HEK293 (cell line): ENCODE measurements around the gene RHBDL3.

Experiments used
- HOXC10 ChIP-seq: sonication (generic); formaldehyde crosslinking; IDR thresholded peaks from 2 replicates; pipeline ENCODE4 v1.8.1; 2023; ENCODE audit warnings: mild to moderate bottlenecking, missing genetic modification reagents
- ZNF10 ChIP-seq: fragments of 450-650 bp; formaldehyde crosslinking; IDR thresholded peaks from 2 replicates; pipeline ENCODE4 v1.5.1; 2017; ENCODE audit warnings: missing biosample characterization, missing genetic modification characterization
- ZNF175 ChIP-seq: fragments of 450-650 bp; formaldehyde crosslinking; IDR thresholded peaks from 2 replicates; pipeline ENCODE4 v1.5.1; 2016; ENCODE audit warnings: missing biosample characterization, missing genetic modification characterization
- ZNF394 ChIP-seq: fragments of 450-650 bp; formaldehyde crosslinking; IDR thresholded peaks from 2 replicates; pipeline ENCODE4 v1.5.1; 2016; ENCODE audit warnings: missing biosample characterization, missing genetic modification characterization, mild to moderate bottlenecking, moderate library complexity, borderline replicate concordance
- ZNF585B ChIP-seq: fragments of 450-650 bp; formaldehyde crosslinking; IDR thresholded peaks from 2 replicates; pipeline ENCODE4 v1.5.1; 2016; ENCODE audit warnings: missing biosample characterization, missing genetic modification characterization
- ZNF660 ChIP-seq: fragments of 450-650 bp; IDR thresholded peaks from 2 replicates; pipeline ENCODE4 v1.5.1; 2018; ENCODE audit warnings: missing biosample characterization, mild to moderate bottlenecking, missing genetic modification characterization
- ZNF701 ChIP-seq: fragments of 450-650 bp; formaldehyde crosslinking; IDR thresholded peaks from 2 replicates; pipeline ENCODE4 v1.5.1; 2016; ENCODE audit warnings: missing biosample characterization, missing genetic modification characterization
- ZNF791 ChIP-seq: fragments of 450-650 bp; formaldehyde crosslinking; IDR thresholded peaks from 2 replicates; pipeline ENCODE4 v1.5.1; 2016; ENCODE audit warnings: missing biosample characterization, missing genetic modification characterization
- ZNF837 ChIP-seq: fragments of 450-650 bp; formaldehyde crosslinking; IDR thresholded peaks from 2 replicates; pipeline ENCODE4 v1.5.1; 2016; ENCODE audit warnings: missing biosample characterization, missing genetic modification characterization
- TF ChIP-seq, protein P1 (sequence below): fragments of 450-650 bp; formaldehyde crosslinking; IDR thresholded peaks from 2 replicates; pipeline ENCODE4 v1.5.1; 2016; ENCODE audit warnings: missing biosample characterization, missing genetic modification characterization, borderline replicate concordance
- TF ChIP-seq, protein P2 (sequence below): IDR thresholded peaks from 2 replicates; pipeline ENCODE4 v1.6.1; 2011; ENCODE audit warnings: mild to moderate bottlenecking, low read depth, low read length, borderline replicate concordance
- TF ChIP-seq, protein P3 (sequence below): fragments of 450-650 bp; formaldehyde crosslinking; IDR thresholded peaks from 2 replicates; pipeline ENCODE4 v1.5.1; 2016; ENCODE audit warnings: missing biosample characterization, missing genetic modification characterization
- TF ChIP-seq, protein P4 (sequence below): fragments of 450-650 bp; formaldehyde crosslinking; IDR thresholded peaks from 2 replicates; pipeline ENCODE4 v1.5.1; 2016; ENCODE audit warnings: missing biosample characterization, missing genetic modification characterization
- TF ChIP-seq, protein P5 (sequence below): fragments of 450-650 bp; formaldehyde crosslinking; conservative IDR thresholded peaks from 2 replicates; pipeline ENCODE4 v1.5.1; 2016; ENCODE audit warnings: low read depth, missing biosample characterization, missing genetic modification characterization
- TF ChIP-seq, protein P6 (sequence below): fragments of 450-650 bp; formaldehyde crosslinking; IDR thresholded peaks from 2 replicates; pipeline ENCODE4 v1.5.1; 2016; ENCODE audit warnings: missing biosample characterization, missing genetic modification characterization, low read depth
- TF ChIP-seq, protein P7 (sequence below): fragments of 450-650 bp; formaldehyde crosslinking; IDR thresholded peaks from 2 replicates; pipeline ENCODE4 v1.5.1; 2016; ENCODE audit warnings: missing biosample characterization, missing genetic modification characterization

The RHBDL3 gene

DNA sequence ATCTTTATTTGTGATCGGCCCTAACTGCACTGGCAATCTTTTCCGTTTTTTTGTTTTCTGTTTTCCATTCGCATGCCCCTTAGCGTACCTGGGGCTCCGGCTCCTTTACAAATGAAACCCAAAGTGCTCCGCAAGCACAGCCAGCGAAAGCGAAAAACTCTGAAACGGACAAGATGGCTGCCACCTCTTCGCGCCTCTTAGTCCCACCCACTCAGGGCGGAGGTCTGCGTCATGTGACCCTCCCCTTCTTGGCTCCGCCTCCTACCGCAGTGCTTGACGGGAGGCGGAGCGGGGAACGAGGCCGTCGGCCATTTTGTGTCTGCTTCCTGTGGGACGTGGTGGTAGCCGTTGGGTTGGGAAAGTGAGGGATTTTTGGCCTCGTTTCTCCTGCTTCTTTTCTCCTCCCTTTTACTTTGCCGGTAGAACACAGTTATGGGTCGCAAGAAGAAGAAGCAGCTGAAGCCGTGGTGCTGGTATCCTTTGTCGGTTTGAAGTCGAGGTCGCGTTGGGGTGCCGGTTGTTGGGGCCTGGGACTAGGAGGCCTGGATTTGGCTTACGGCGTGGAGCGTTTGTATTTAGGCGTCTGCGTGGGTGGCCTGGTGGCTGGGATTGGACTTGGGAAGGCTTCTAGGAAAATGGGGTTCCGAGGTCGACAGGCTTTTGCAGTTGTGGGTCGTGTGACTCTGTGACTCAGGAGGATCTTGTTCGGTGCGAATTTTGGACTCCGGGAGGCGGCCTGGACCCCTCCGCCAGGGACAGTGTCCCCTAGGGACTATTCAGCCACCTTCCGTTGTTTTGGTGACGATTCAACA is 84.4 kb downstream of the RHBDL3 start, which contains the start of gene ZNF207 (continued):
- TF ChIP-seq, protein P1, sequence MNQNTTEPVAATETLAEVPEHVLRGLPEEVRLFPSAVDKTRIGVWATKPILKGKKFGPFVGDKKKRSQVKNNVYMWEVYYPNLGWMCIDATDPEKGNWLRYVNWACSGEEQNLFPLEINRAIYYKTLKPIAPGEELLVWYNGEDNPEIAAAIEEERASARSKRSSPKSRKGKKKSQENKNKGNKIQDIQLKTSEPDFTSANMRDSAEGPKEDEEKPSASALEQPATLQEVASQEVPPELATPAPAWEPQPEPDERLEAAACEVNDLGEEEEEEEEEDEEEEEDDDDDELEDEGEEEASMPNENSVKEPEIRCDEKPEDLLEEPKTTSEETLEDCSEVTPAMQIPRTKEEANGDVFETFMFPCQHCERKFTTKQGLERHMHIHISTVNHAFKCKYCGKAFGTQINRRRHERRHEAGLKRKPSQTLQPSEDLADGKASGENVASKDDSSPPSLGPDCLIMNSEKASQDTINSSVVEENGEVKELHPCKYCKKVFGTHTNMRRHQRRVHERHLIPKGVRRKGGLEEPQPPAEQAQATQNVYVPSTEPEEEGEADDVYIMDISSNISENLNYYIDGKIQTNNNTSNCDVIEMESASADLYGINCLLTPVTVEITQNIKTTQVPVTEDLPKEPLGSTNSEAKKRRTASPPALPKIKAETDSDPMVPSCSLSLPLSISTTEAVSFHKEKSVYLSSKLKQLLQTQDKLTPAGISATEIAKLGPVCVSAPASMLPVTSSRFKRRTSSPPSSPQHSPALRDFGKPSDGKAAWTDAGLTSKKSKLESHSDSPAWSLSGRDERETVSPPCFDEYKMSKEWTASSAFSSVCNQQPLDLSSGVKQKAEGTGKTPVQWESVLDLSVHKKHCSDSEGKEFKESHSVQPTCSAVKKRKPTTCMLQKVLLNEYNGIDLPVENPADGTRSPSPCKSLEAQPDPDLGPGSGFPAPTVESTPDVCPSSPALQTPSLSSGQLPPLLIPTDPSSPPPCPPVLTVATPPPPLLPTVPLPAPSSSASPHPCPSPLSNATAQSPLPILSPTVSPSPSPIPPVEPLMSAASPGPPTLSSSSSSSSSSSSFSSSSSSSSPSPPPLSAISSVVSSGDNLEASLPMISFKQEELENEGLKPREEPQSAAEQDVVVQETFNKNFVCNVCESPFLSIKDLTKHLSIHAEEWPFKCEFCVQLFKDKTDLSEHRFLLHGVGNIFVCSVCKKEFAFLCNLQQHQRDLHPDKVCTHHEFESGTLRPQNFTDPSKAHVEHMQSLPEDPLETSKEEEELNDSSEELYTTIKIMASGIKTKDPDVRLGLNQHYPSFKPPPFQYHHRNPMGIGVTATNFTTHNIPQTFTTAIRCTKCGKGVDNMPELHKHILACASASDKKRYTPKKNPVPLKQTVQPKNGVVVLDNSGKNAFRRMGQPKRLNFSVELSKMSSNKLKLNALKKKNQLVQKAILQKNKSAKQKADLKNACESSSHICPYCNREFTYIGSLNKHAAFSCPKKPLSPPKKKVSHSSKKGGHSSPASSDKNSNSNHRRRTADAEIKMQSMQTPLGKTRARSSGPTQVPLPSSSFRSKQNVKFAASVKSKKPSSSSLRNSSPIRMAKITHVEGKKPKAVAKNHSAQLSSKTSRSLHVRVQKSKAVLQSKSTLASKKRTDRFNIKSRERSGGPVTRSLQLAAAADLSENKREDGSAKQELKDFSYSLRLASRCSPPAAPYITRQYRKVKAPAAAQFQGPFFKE (tag by site-specific recombination) = no peak
- TF ChIP-seq, protein P2, sequence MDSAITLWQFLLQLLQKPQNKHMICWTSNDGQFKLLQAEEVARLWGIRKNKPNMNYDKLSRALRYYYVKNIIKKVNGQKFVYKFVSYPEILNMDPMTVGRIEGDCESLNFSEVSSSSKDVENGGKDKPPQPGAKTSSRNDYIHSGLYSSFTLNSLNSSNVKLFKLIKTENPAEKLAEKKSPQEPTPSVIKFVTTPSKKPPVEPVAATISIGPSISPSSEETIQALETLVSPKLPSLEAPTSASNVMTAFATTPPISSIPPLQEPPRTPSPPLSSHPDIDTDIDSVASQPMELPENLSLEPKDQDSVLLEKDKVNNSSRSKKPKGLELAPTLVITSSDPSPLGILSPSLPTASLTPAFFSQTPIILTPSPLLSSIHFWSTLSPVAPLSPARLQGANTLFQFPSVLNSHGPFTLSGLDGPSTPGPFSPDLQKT = no peak
- TF ChIP-seq ZNF10 (tag by site-specific recombination) (no peak), ZNF585B (no peak), ZNF837 (tag by site-specific recombination) (no peak), HOXC10 (CRISPR knock-in tag) (no peak), ZNF791 (tag by site-specific recombination) (no peak), ZNF701 (tag by site-specific recombination) (no peak), ZNF660 (tag by site-specific recombination) (peak; percentile 64; the same call in 1 of the 2 replicates), ZNF394 (tag by site-specific recombination) (peak; percentile 40; the same call in 1 of the 2 replicates), ZNF175 (tag by site-specific recombination) (no peak)
- TF ChIP-seq, protein P3, sequence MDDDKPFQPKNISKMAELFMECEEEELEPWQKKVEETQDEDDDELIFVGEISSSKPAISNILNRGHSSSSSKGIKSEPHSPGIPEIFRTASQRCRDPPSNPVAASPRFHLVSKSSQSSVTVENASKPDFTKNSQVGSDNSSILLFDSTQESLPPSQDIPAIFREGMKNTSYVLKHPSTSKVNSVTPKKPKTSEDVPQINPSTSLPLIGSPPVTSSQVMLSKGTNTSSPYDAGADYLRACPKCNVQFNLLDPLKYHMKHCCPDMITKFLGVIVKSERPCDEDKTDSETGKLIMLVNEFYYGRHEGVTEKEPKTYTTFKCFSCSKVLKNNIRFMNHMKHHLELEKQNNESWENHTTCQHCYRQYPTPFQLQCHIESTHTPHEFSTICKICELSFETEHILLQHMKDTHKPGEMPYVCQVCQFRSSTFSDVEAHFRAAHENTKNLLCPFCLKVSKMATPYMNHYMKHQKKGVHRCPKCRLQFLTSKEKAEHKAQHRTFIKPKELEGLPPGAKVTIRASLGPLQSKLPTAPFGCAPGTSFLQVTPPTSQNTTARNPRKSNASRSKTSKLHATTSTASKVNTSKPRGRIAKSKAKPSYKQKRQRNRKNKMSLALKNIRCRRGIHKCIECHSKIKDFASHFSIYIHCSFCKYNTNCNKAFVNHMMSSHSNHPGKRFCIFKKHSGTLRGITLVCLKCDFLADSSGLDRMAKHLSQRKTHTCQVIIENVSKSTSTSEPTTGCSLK (tag by site-specific recombination) = no peak
- TF ChIP-seq, protein P4, sequence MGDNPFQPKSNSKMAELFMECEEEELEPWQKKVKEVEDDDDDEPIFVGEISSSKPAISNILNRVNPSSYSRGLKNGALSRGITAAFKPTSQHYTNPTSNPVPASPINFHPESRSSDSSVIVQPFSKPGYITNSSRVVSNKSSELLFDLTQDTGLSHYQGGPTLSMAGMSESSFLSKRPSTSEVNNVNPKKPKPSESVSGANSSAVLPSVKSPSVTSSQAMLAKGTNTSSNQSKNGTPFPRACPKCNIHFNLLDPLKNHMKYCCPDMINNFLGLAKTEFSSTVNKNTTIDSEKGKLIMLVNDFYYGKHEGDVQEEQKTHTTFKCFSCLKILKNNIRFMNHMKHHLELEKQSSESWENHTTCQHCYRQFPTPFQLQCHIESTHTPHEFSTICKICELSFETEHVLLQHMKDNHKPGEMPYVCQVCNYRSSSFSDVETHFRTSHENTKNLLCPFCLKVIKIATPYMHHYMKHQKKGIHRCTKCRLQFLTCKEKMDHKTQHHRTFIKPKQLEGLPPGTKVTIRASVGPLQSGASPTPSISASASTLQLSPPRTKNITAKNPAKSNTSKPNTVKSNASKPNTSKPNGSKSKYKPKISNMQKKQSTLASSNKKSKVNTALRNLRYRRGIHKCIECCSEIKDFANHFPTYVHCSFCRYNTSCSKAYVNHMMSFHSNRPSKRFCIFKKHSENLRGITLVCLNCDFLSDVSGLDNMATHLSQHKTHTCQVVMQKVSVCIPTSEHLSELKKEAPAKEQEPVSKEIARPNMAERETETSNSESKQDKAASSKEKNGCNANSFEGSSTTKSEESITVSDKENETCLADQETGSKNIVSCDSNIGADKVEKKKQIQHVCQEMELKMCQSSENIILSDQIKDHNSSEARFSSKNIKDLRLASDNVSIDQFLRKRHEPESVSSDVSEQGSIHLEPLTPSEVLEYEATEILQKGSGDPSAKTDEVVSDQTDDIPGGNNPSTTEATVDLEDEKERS (tag by site-specific recombination) = 0 out of 2 replicates have a peak, but pooled peaks have one; percentile 29
- TF ChIP-seq, protein P5, sequence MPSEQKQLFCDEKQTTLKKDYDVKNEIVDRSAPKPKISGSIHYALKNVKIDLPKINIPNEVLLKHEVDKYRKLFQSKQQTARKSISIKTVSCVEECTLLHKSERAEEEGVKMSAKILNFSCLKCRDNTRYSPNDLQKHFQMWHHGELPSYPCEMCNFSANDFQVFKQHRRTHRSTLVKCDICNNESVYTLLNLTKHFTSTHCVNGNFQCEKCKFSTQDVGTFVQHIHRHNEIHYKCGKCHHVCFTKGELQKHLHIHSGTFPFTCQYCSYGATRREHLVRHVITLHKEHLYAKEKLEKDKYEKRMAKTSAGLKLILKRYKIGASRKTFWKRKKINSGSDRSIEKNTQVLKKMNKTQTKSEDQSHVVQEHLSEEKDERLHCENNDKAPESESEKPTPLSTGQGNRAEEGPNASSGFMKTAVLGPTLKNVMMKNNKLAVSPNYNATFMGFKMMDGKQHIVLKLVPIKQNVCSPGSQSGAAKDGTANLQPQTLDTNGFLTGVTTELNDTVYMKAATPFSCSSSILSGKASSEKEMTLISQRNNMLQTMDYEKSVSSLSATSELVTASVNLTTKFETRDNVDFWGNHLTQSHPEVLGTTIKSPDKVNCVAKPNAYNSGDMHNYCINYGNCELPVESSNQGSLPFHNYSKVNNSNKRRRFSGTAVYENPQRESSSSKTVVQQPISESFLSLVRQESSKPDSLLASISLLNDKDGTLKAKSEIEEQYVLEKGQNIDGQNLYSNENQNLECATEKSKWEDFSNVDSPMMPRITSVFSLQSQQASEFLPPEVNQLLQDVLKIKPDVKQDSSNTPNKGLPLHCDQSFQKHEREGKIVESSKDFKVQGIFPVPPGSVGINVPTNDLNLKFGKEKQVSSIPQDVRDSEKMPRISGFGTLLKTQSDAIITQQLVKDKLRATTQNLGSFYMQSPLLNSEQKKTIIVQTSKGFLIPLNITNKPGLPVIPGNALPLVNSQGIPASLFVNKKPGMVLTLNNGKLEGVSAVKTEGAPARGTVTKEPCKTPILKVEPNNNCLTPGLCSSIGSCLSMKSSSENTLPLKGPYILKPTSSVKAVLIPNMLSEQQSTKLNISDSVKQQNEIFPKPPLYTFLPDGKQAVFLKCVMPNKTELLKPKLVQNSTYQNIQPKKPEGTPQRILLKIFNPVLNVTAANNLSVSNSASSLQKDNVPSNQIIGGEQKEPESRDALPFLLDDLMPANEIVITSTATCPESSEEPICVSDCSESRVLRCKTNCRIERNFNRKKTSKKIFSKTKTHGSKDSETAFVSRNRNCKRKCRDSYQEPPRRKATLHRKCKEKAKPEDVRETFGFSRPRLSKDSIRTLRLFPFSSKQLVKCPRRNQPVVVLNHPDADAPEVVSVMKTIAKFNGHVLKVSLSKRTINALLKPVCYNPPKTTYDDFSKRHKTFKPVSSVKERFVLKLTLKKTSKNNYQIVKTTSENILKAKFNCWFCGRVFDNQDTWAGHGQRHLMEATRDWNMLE (tag by site-specific recombination) = peak; percentile 26; the same call in 1 of the 2 replicates
- TF ChIP-seq, protein P6, sequence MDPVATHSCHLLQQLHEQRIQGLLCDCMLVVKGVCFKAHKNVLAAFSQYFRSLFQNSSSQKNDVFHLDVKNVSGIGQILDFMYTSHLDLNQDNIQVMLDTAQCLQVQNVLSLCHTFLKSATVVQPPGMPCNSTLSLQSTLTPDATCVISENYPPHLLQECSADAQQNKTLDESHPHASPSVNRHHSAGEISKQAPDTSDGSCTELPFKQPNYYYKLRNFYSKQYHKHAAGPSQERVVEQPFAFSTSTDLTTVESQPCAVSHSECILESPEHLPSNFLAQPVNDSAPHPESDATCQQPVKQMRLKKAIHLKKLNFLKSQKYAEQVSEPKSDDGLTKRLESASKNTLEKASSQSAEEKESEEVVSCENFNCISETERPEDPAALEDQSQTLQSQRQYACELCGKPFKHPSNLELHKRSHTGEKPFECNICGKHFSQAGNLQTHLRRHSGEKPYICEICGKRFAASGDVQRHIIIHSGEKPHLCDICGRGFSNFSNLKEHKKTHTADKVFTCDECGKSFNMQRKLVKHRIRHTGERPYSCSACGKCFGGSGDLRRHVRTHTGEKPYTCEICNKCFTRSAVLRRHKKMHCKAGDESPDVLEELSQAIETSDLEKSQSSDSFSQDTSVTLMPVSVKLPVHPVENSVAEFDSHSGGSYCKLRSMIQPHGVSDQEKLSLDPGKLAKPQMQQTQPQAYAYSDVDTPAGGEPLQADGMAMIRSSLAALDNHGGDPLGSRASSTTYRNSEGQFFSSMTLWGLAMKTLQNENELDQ (tag by site-specific recombination) = no peak
- TF ChIP-seq, protein P7, sequence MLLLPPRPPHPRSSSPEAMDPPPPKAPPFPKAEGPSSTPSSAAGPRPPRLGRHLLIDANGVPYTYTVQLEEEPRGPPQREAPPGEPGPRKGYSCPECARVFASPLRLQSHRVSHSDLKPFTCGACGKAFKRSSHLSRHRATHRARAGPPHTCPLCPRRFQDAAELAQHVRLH (tag by site-specific recombination) = peak; percentile 83
